ENCODE results near the gene GREM2. TPM values are rescaled to one million over a fixed set of nuclear protein-coding genes. Genes with fewer than 3 reads are reported as not detected.

GREM2 gene
- total and polyA plus RNA-seq, 2 of the 4 experiments (the other 2 are of a cell fraction) = 3.0 to 14.2 TPM

GRCh38 chr1:240630409-240630808 is 18.5 kb upstream of the GREM2 start:
- Histone ChIP-seq H3K4me3 (ENCODE audit: insufficient read depth, low read depth, low read length) (no peak overlapping the region), H3K9ac (ENCODE audit: low read depth, low read length) (no peak overlapping the region), H3K4me2 (ENCODE audit: low read depth, low read length) (no peak overlapping the region), H3K27ac (ENCODE audit: insufficient read depth, low read length) (no peak overlapping the region), H3K36me3 (ENCODE audit: control insufficient read depth, insufficient read depth, low read length) (no peaks in the 10 kb centered on the region), H3K79me1 (ENCODE audit: low read depth in 1 of 2, low read length in 2 of 2) (no peaks in the 10 kb centered on the region), H3K9me1 (ENCODE audit: insufficient read depth, low read length) (no peaks in the 10 kb centered on the region), H4K91ac (ENCODE audit: insufficient read depth, low read depth, low read length) (no peak overlapping the region), H4K20me1 (ENCODE audit: insufficient read depth, low read length) (no peaks in the 10 kb centered on the region), H2BK5ac (ENCODE audit: low read depth, low read length, poor library complexity, severe bottlenecking) (no peak overlapping the region), H3K27me3 (ENCODE audit: control insufficient read depth, insufficient read depth, low read length) (no peaks in the 10 kb centered on the region; the same call in 1 of the 2 replicates), H2AK9ac (replicated peaks; ENCODE audit: low read depth, low read length, poor library complexity) (no peak overlapping the region), H2AK5ac (ENCODE audit: low read depth, low read length) (no peak overlapping the region), H4K5ac (ENCODE audit: low read depth, low read length) (no peak overlapping the region), H2BK15ac (ENCODE audit: low read depth, low read length) (no peak overlapping the region), H2AFZ (replicated peaks; ENCODE audit: low read length, poor library complexity) (no peak overlapping the region), H3K18ac (ENCODE audit: low read depth, low read length) (no peak overlapping the region), H3K4ac (ENCODE audit: low read depth, low read length) (no peak overlapping the region), H3K9me3 (ENCODE audit: control insufficient read depth, insufficient read depth, low read length) (no peaks in the 10 kb centered on the region), H3K4me1 (ENCODE audit: control insufficient read depth, insufficient read depth, low read length) (no peaks in the 10 kb centered on the region), H4K8ac (ENCODE audit: low read depth in 2 of 2, low read length in 2 of 2) (no peak overlapping the region), H3K14ac (replicated peaks; ENCODE audit: low read depth, low read length) (no peak overlapping the region), H2BK120ac (ENCODE audit: low read depth, low read length) (no peak overlapping the region), H2BK20ac (ENCODE audit: low read depth, low read length) (no peak overlapping the region), H3K23ac (ENCODE audit: low read depth, low read length) (no peak overlapping the region), H3K56ac (ENCODE audit: extremely low read depth, insufficient read depth, low read length) (no peak overlapping the region)
- DNase-seq (no peak), ATAC-seq (ENCODE audit: low read depth) (no peak)
- dilution Hi-C loops (cut with HindIII; ENCODE audit: low sequenced_read_pairs, unreplicated experiment) = no loop called here
- in situ Hi-C loops (cut with MboI; ENCODE audit: low sequenced_read_pairs) = no loop called here
- WGBS, 2 experiments (ENCODE audit: extremely low coverage in 2 of 2, insufficient read length in 1 of 2) = no CpG with 5 or more reads among the region's 5 CpGs
- BruUV-seq (replicated peaks) = no TSS peak
- TF ChIP-seq CEBPB (IDR thresholded peaks at IDR 0.05; ENCODE audit: low read depth, low read length) (no peak), RAD21 (IDR thresholded peaks at IDR 0.05; ENCODE audit: low read length) (no peak), MAFK (IDR thresholded peaks at IDR 0.05; ENCODE audit: low read depth, low read length) (no peak), POLR2A (IDR thresholded peaks at IDR 0.05; ENCODE audit: low read depth, low read length) (no peak), MAZ (IDR thresholded peaks at IDR 0.05; ENCODE audit: borderline replicate concordance, low read depth, low read length) (no peak), NFE2L2 (IDR thresholded peaks at IDR 0.05; ENCODE audit: low read depth, low read length) (no peak), RFX5 (IDR thresholded peaks at IDR 0.05; ENCODE audit: low read depth, low read length) (no peak), SMC3 (IDR thresholded peaks at IDR 0.05; ENCODE audit: low read depth, low read length) (no peak), FOS (IDR thresholded peaks at IDR 0.05; ENCODE audit: low read depth, low read length) (no peak), BHLHE40 (IDR thresholded peaks at IDR 0.05; ENCODE audit: low read depth, low read length) (no peak)
- TF ChIP-seq, protein P1, sequence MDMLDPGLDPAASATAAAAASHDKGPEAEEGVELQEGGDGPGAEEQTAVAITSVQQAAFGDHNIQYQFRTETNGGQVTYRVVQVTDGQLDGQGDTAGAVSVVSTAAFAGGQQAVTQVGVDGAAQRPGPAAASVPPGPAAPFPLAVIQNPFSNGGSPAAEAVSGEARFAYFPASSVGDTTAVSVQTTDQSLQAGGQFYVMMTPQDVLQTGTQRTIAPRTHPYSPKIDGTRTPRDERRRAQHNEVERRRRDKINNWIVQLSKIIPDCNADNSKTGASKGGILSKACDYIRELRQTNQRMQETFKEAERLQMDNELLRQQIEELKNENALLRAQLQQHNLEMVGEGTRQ (IDR thresholded peaks at IDR 0.05; ENCODE audit: low read depth, low read length) = no peak
- TF ChIP-seq, protein P2, sequence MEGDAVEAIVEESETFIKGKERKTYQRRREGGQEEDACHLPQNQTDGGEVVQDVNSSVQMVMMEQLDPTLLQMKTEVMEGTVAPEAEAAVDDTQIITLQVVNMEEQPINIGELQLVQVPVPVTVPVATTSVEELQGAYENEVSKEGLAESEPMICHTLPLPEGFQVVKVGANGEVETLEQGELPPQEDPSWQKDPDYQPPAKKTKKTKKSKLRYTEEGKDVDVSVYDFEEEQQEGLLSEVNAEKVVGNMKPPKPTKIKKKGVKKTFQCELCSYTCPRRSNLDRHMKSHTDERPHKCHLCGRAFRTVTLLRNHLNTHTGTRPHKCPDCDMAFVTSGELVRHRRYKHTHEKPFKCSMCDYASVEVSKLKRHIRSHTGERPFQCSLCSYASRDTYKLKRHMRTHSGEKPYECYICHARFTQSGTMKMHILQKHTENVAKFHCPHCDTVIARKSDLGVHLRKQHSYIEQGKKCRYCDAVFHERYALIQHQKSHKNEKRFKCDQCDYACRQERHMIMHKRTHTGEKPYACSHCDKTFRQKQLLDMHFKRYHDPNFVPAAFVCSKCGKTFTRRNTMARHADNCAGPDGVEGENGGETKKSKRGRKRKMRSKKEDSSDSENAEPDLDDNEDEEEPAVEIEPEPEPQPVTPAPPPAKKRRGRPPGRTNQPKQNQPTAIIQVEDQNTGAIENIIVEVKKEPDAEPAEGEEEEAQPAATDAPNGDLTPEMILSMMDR (conservative IDR thresholded peaks at IDR 0.05; ENCODE audit: low read depth, low read length) = no peak
- ChIA-PET POLR2A (ENCODE audit: unreplicated experiment) (no interaction called here), CTCF (no interaction called here)
- intact Hi-C loops (cut with micrococcal nuclease) = no loop called here

Data from IMR-90 (cell line).